GM18907 (cell line): ENCODE results near the gene TPRG1L.
A peak's percentile ranks its signal among the peaks of the same experiment; 100 is the strongest.
"Not testable (repeated sequence)": the region's sequence is repeated elsewhere in the genome, so short reads cannot be mapped to it uniquely, and the experiment has no call there.

Experiments
- ATAC-seq: cut with Tn5 transposase; IDR thresholded peaks from one replicate; pipeline ENCODE4 v1.9.1; 2021; ENCODE audit warnings: mild to moderate bottlenecking, moderate library complexity; ENCODE audit not compliant: unreplicated experiment

TPRG1L gene

DNA sequence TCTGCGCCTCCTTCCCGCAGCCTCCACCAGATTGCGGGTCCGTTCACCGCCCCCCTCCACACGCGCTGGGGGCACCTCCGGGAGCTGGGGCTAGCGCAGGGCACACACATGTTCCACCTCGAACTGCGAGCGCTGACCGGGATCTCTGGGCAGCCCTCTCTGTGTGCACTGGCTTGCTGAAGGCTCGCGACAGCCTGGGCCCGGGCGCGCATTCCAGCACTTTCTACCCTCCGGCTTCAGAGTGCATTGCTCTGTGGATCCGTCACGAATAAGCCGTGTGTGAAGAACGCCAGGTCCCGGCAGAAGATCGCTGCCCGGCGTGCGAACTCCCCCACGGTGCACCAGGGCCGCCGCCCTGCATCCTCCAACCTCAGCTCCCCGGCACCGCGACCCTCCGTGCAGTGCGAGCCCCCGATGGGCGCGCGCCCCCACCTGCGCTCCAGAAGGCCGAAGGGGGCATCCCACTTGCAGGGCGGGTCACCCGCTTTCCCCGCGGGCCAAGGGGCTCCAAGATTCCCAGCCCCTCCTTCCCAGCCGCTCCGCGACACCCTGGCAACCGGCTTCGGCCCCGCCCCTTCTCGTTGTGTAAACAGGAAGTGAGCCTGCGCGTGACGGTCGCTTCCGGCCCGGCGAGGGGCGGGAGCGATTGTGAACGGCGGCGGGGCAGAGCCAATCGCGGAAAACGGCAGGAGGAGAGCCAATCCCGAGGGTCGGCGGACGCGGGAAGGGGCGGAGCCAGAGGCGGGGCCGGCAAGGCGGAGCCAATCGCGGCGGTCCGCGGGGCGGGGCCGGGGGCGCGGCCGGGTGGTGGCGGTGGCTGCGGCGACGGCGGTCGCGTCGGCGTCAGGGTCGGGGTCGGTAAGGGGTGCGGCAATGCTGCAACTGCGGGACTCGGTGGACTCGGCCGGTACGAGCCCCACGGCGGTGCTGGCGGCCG lies at the start of gene TPRG1L:
Gene TPRG1L, plus strand, starts transcription at position 816 of the 937 bp plus-strand sequence. Its CDS starts 58 bp downstream, at position 874.
- peak; percentile 92 for ATAC-seq

GRCh38 chr1:3575515-3575914 lies 49.3 kb upstream of the TPRG1L start:
- not testable (repeated sequence) for ATAC-seq

- ATAC-seq = no peak
Observed at GRCh38 chr1:3575993-3576392, 48.8 kb upstream of the TPRG1L start.

GRCh38 chr1:3577300-3577699 lies 47.5 kb upstream of the TPRG1L start:
- no peak for ATAC-seq

GRCh38 chr1:3577711-3578432 lies 46.9 kb upstream of the TPRG1L start:
- ATAC-seq = no peak

DNA sequence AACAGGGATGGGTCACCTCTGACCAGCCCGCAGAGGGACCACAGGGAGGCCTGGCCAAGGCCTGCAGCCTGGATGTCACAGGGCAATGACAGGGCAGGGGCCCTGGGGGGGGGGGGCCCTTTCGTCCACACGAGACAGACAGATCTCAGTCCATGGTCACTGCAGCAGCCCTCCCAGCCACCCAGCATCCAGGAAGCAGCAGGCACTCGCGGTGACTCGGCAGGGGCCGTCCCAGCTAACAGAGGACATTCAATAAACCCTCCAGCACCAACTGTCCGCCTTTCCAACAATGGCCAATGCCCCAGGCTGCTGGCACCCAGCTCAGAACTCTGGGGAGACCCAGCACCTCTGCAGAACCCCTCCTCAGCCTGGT lies 46.4 kb upstream of the TPRG1L start:
- no peak for ATAC-seq

DNA sequence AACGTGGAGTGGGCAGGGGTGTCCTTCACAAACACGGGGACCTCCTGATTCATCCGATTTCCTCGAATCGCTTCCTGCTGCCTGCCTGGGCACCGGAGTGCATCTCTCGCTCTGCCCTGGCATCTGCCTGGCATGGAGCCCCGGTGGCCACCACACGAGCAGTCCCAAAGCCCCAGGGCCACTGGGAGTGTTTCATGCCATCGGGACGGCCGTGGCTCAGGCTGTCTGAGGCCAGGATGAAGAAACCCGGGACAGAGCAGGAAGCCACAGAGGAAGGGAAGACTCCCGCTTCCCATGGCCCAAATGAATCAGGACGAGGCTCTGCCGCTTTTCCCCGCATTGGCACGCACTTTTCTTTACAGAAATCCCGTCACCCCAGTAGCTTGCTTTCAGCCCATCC lies 45.9 kb upstream of the TPRG1L start:
- no peak for ATAC-seq

DNA sequence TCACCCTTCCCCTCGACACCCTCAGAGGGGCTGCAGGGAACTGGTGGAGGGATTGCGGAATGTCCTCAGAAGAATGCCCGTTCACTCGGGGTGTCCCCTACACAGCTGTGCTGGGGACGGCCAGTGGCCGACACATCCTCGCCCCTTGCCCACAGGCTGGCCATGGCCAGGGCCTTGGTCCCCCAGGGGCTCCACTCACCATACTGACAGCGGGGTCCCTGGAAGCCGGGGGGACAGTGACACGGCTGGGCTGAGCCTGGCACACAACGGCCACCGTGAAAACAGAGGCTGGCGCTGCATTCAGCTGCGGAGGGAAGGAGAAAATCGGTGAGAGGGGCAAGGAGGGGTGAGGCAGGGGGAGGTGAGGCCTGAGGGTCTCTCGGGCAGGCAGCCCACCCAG lies 45.2 kb upstream of the TPRG1L start:
- no peak for ATAC-seq

GRCh38 chr1:3580231-3580630 lies 44.6 kb upstream of the TPRG1L start:
- ATAC-seq = no peak

DNA sequence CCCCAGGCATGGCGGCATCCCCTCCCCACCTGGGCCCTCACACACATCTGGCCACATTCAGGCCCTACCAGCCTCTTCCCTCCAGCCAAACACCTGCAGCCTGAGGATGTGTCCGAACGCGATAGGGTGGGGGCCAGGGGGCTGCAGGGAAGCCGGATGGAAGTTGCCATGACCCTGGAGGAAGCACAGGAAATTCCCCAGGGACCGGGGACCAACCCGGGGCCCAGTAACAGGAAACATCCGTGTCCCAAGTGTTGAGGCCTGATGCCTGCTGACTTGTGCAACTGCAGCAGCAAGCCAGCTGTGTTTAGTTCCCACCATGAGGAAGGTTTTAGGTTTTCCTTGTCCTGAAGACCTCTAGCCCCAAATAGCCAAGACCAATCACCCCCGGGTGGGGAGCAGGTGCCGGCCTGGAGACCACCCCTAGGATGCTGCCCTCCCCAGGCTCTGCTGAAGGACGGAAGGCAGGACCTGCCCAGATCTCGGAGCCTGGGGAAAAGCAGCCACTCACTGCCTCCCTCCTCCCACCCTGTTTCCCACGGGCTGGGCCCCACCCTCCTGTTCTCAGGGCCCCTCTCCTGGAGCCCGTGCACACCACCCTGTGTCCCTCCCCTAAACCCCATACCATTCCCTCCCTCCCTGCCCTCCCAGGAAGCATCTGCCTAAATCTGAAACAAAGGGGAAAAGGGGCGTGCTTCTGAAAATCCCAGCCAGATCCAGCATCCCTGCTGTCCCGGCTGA lies 43.3 kb upstream of the TPRG1L start:
- no peak for ATAC-seq

- ATAC-seq = not testable (repeated sequence)
Observed at GRCh38 chr1:3583751-3584150, 41.1 kb upstream of the TPRG1L start.

DNA sequence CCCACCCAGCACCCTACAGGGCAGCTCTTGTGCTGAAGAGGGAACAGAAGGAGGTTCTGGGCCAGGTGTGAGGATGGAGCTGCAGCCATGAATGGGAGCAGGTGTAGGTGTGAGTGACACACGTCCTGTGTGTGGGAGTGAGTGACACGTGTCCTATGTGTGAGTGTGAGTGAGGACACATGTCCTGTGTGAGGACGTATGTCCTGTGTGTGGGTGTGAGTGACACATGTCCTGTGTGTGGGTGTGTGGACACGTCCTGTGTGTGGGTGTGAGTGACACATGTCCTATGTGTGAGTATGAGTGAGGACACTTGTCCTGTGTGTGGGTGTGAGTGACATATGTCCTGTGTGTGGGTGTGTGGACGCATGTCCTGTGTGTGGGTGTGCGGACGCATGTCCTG lies 39.9 kb upstream of the TPRG1L start:
- ATAC-seq = no peak

DNA sequence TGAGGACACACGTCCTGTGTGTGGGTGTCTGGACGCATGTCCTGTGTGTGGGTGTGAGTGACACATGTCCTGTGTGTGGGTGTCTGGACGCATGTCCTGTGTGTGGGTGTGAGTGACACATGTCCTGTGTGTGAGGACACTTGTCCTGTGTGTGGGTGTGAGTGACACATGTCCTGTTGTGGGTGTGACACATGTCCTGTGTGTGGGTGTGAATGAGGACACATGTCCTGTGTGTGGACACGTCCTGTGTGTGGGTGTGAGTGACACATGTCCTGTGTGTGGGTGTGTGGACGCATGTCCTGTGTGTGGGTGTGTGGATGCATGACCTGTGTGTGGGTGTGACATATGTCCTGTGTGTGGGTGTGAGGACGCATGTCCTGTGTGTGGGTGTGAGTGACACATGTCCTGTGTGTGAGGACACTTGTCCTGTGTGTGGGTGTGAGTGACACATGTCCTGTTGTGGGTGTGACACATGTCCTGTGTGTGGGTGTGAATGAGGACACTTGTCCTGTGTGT lies 39.4 kb upstream of the TPRG1L start:
- not testable (repeated sequence) for ATAC-seq

DNA sequence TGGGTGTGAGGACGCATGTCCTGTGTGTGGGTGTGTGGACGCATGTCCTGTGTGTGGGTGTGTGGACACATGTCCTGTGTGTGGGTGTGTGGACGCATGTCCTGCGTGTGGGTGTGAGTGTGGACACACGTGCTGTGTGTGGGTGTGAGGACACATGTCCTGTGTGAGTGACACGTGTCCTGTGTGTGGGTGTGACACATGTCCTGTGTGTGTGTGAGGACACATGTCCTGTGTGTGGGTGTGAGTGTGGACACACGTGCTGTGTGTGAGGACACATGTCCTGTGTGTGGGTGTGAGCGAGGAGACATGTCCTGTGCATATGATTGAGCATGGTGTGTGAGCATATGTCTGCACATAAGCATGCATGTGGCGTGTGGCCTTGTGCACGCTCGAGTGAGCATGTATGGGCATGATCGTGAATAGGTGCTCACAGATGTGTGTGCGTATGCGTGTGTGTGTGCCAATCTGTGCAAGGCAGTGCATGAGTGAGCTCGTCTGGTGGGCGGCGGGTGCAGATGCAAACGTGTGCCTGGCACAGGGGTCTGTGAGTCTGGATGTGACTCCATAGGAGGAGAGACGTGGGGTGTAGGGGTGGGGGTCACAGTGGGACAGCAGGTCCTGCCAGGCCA lies 38.8 kb upstream of the TPRG1L start:
- ATAC-seq = no peak

DNA sequence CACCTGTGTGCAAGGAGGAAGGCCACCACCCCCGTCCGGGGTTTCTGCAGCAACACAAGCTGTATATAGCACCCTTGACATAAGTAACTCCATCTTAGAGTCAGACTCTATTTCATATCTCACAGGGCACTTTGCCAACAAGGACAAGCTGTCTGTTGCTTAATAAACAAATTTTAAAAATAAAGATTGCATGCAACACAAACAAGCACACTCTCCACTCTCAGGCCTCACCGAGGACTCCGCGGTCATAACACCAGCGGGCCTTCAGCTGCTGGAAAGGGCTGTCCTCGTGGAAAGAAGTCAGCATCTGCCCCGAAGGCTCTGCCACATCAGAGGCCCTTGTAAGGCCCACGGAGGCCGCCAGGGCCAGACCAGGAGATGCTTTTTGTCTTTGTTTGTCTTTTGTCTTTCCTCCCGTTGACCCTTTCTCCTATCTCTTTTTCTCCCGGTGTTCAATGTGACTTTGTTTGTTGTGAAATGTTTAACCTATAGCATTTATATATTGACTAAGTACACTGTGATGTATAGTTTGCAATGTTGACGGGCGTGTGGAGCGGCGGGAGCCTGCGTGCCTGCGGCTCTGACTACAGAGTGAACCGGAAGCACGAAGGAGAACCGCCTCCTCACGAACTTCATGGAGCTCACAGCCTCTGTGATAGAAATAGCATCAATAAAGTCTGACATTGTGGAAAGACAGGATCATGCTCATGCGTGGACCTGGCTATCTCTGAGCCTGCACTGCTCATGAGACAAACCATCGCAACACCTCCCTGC lies 37.6 kb upstream of the TPRG1L start:
- no peak for ATAC-seq

- no peak for ATAC-seq
Observed at GRCh38 chr1:3588395-3588794, 36.4 kb upstream of the TPRG1L start.

- no peak for ATAC-seq
Observed at GRCh38 chr1:3590139-3590763, 34.6 kb upstream of the TPRG1L start.

GRCh38 chr1:3590951-3591865 lies 33.6 kb upstream of the TPRG1L start:
- ATAC-seq = no peak
